ENCODE results near the gene FPR3. TPM values are rescaled to one million over a fixed set of nuclear protein-coding genes. Genes with fewer than 3 reads are reported as not detected.

Gene FPR3
- total RNA-seq, 1 donor from 2014 or later, result not detected

GRCh38 chr19:51810223-51810622 is 15.3 kb downstream of the FPR3 start:
- Histone ChIP-seq H3K79me2 (ENCODE audit: low read depth) (no peaks in the 10 kb centered on the region), H3K27me3 (no peaks in the 10 kb centered on the region), H3K4me1 (no peaks in the 10 kb centered on the region), H2AFZ (replicated peaks) (no peak overlapping the region), H3K36me3 (no peaks in the 10 kb centered on the region), H3K4me2 (no peak overlapping the region), H3K4me3 (no peak overlapping the region), H3F3A (ENCODE audit: low read depth) (no peaks in the 10 kb centered on the region), H3K9me3 (ENCODE audit: low read depth) (peaks cover 7% of the 10 kb centered on the region), H3K27ac (no peak overlapping the region), H3K9ac (no peak overlapping the region), H4K20me1 (ENCODE audit: low read depth) (no peaks in the 10 kb centered on the region)
- Mint-ChIP-seq H3K4me3 (no peak overlapping the region), H3K27me3 (ENCODE audit: insufficient read depth, low read depth) (peaks cover 3% of the 10 kb centered on the region), H3K27ac (no peak overlapping the region), H3K9me3 (peaks cover 26% of the 10 kb centered on the region), H3K4me1 (peaks cover 21% of the 10 kb centered on the region), H3K36me3 (peaks cover 3% of the 10 kb centered on the region)
- no peak for DNase-seq (ENCODE audit: low spot score)
- TF ChIP-seq CTCF (IDR thresholded peaks at IDR 0.05), result no peak
- no peak for TF ChIP-seq EZH2 (IDR thresholded peaks at IDR 0.05)
- no peak for TF ChIP-seq EZH2phosphoT487 (IDR thresholded peaks at IDR 0.05)

- Histone ChIP-seq H3K4me1 (no peaks in the 10 kb centered on the region), H3F3A (ENCODE audit: low read depth) (no peaks in the 10 kb centered on the region), H3K9me3 (ENCODE audit: low read depth) (peaks cover 7% of the 10 kb centered on the region), H3K4me2 (no peak overlapping the region), H3K4me3 (no peak overlapping the region), H3K36me3 (no peaks in the 10 kb centered on the region), H3K9ac (no peak overlapping the region), H3K27ac (no peak overlapping the region), H4K20me1 (ENCODE audit: low read depth) (no peaks in the 10 kb centered on the region), H3K79me2 (ENCODE audit: low read depth) (no peaks in the 10 kb centered on the region), H3K27me3 (no peaks in the 10 kb centered on the region), H2AFZ (replicated peaks) (no peak overlapping the region)
- H3K4me1 Mint-ChIP-seq, result peaks cover 17% of the 10 kb centered on the region
- H3K9me3 Mint-ChIP-seq, result peaks cover 22% of the 10 kb centered on the region
- H3K36me3 Mint-ChIP-seq, result no peaks in the 10 kb centered on the region
- peaks cover 6% of the 10 kb centered on the region for H3K27me3 Mint-ChIP-seq (ENCODE audit: insufficient read depth, low read depth)
- no peak overlapping the region for H3K4me3 Mint-ChIP-seq
- TF ChIP-seq EZH2phosphoT487 (IDR thresholded peaks at IDR 0.05) (no peak), EZH2 (IDR thresholded peaks at IDR 0.05) (no peak), CTCF (IDR thresholded peaks at IDR 0.05) (no peak)
- no peak overlapping the region for H3K27ac Mint-ChIP-seq
- DNase-seq (ENCODE audit: low spot score), result no peak
Measured at GRCh38 chr19:51811344-51811743, 16.4 kb downstream of the FPR3 start.

DNA sequence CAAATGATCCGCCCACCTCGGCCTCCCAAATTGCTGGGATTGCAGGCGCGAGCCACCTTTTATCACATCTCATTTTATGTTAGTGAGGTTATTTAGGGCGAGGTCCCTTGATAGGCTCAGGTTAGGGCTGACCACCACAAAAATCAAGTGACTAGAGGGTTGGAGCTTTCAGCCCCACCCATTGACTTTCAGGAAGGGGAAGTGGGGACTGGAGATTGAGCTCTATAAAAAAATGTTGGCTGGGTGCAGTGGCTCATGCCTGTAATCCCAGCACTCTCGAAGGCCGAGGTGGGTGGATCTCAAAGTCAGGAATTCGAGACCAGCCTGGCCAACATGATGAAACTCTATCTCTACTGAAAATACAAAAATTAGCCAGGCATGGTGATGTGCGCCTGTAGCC is 20.1 kb downstream of the FPR3 start:
- H3K4me1 ChIP-seq, result no peaks in the 10 kb centered on the region
- no peaks in the 10 kb centered on the region for H3K4me1 Mint-ChIP-seq
- no peaks in the 10 kb centered on the region for H3F3A ChIP-seq (ENCODE audit: low read depth)
- H3K36me3 ChIP-seq, result no peaks in the 10 kb centered on the region
- no peak overlapping the region for H3K4me3 ChIP-seq
- H3K36me3 Mint-ChIP-seq, result no peaks in the 10 kb centered on the region
- peaks cover 15% of the 10 kb centered on the region for H3K9me3 Mint-ChIP-seq
- no peak overlapping the region for H3K4me3 Mint-ChIP-seq
- no peak overlapping the region for H3K27ac Mint-ChIP-seq
- TF ChIP-seq CTCF (IDR thresholded peaks at IDR 0.05) (no peak), EZH2phosphoT487 (IDR thresholded peaks at IDR 0.05) (no peak), EZH2 (IDR thresholded peaks at IDR 0.05) (no peak)
- DNase-seq (ENCODE audit: low spot score), result no peak
- H3K27me3 Mint-ChIP-seq (ENCODE audit: insufficient read depth, low read depth), result peaks cover 6% of the 10 kb centered on the region
- peaks cover 7% of the 10 kb centered on the region for H3K9me3 ChIP-seq (ENCODE audit: low read depth)
- no peak overlapping the region for H3K9ac ChIP-seq
- H4K20me1 ChIP-seq (ENCODE audit: low read depth), result no peaks in the 10 kb centered on the region
- H3K27me3 ChIP-seq, result no peaks in the 10 kb centered on the region
- no peak overlapping the region for H2AFZ ChIP-seq (replicated peaks)
- H3K4me2 ChIP-seq, result no peak overlapping the region
- no peaks in the 10 kb centered on the region for H3K79me2 ChIP-seq (ENCODE audit: low read depth)
- no peak overlapping the region for H3K27ac ChIP-seq
